HepG2 (cell line): Measurements from ENCODE around the gene LRRC3. TPM values are rescaled to one million over a fixed set of nuclear protein-coding genes. Genes with fewer than 3 reads are reported as not detected.
A peak's percentile ranks its signal among the peaks of the same experiment; 100 is the strongest.

ENCODE experiments used
- AFF4 ChIP-seq: sonication (generic); formaldehyde crosslinking; IDR thresholded peaks from 2 replicates; pipeline ENCODE4 v1.4.0; 2020; ENCODE audit warnings: missing genetic modification reagents
- FOSL2 ChIP-seq: sonication (generic); formaldehyde crosslinking; IDR thresholded peaks from 2 replicates; pipeline ENCODE4 v1.4.0; 2020; ENCODE audit warnings: missing genetic modification reagents
- FOXO1 ChIP-seq: sonication (generic); formaldehyde crosslinking; IDR thresholded peaks from 2 replicates; pipeline ENCODE4 v1.4.0; 2020; ENCODE audit warnings: missing genetic modification reagents
- GRHL1 ChIP-seq: sonication (generic); formaldehyde crosslinking; conservative IDR thresholded peaks from 2 replicates; pipeline ENCODE4 v1.8.0; 2022; ENCODE audit warnings: missing genetic modification reagents
- GZF1 ChIP-seq: sonication (generic); formaldehyde crosslinking; IDR thresholded peaks from 2 replicates; pipeline ENCODE4 v1.5.1; 2020; ENCODE audit warnings: mild to moderate bottlenecking, missing genetic modification reagents
- HBP1 ChIP-seq: IDR thresholded peaks from 2 replicates; pipeline ENCODE4 v1.6.1; 2016; ENCODE audit warnings: low read depth, control low read depth
- HCFC1 ChIP-seq: fragments of 150-350 bp; IDR thresholded peaks from 2 replicates; pipeline ENCODE4 v1.6.1; 2014; ENCODE audit warnings: low read depth, low read length
- POLR2AphosphoS2 ChIP-seq: IDR thresholded peaks from 2 replicates; pipeline ENCODE4 v1.6.1; 2011; ENCODE audit warnings: low read depth, low read length, improper control_type of control experiment
- RAD51 ChIP-seq: fragments of 450-650 bp; IDR thresholded peaks from 2 replicates; pipeline ENCODE4 v1.6.1; 2016; ENCODE audit warnings: borderline replicate concordance
- RARA ChIP-seq: IDR thresholded peaks from 2 replicates; pipeline ENCODE4 v1.6.1; 2016; ENCODE audit warnings: missing genetic modification reagents, missing compliant biosample characterization
- SMYD3 ChIP-seq: sonication (generic); formaldehyde crosslinking; IDR thresholded peaks from 2 replicates; pipeline ENCODE4 v1.8.1; 2023; ENCODE audit warnings: mild to moderate bottlenecking, missing genetic modification reagents
- TOPORS ChIP-seq: sonication (generic); formaldehyde crosslinking; IDR thresholded peaks from 2 replicates; pipeline ENCODE4 v1.8.0; 2023; ENCODE audit warnings: mild to moderate bottlenecking, missing genetic modification reagents
- U2AF1 ChIP-seq: fragments of 200-400 bp; formaldehyde crosslinking; optimal IDR thresholded peaks from 2 replicates; pipeline ENCODE3; 2017; ENCODE audit warnings: mild to moderate bottlenecking, low read depth, low read length
- ZFAT ChIP-seq: sonication (generic); formaldehyde crosslinking; conservative IDR thresholded peaks from 2 replicates; pipeline ENCODE4 v1.8.1; 2023; ENCODE audit warnings: missing genetic modification reagents, inconsistent platforms
- ZFY ChIP-seq: sonication (generic); formaldehyde crosslinking; IDR thresholded peaks from 2 replicates; pipeline ENCODE4 v1.4.0; 2020; ENCODE audit warnings: missing genetic modification reagents
- ZNF431 ChIP-seq: sonication (generic); formaldehyde crosslinking; IDR thresholded peaks from 2 replicates; pipeline ENCODE4 v1.9.0; 2022; ENCODE audit warnings: missing genetic modification reagents, low read depth, mild to moderate bottlenecking, borderline replicate concordance
- ZNF546 ChIP-seq: sonication (generic); formaldehyde crosslinking; conservative IDR thresholded peaks from 2 replicates; pipeline ENCODE4 v1.8.1; 2023; ENCODE audit warnings: mild to moderate bottlenecking, missing genetic modification reagents
- ZNF614 ChIP-seq: IDR thresholded peaks from 2 replicates; pipeline ENCODE4 v1.6.1; 2018; ENCODE audit warnings: missing biosample characterization, missing genetic modification reagents, inconsistent platforms, borderline replicate concordance
- ZNF704 ChIP-seq: sonication (generic); formaldehyde crosslinking; IDR thresholded peaks from 2 replicates; pipeline ENCODE4 v1.8.1; 2023; ENCODE audit warnings: mild to moderate bottlenecking, inconsistent platforms, moderate library complexity, missing genetic modification reagents, borderline replicate concordance
- ZNF747 ChIP-seq: sonication (generic); formaldehyde crosslinking; IDR thresholded peaks from 2 replicates; pipeline ENCODE4 v1.8.1; 2023; ENCODE audit warnings: missing genetic modification reagents, mild to moderate bottlenecking, borderline replicate concordance
- ZNF772 ChIP-seq: sonication (generic); formaldehyde crosslinking; IDR thresholded peaks from 2 replicates; pipeline ENCODE4 v1.5.0; 2020; ENCODE audit warnings: mild to moderate bottlenecking, missing genetic modification reagents
- polyA plus RNA-seq, 8 experiments: library from polyadenylated mRNA; depleted of rRNA in 3 of 8; stranded (reverse) in 7 of 8; unstranded in 1 of 8; fragments of >200 nt; fragmentation: Illumina TruSeq in 4 of 8; extraction: Trizol in 4 of 8; gene quantifications; 2 replicates each; pipeline versions ENCODE4 v1.2.1 to v1.2.3, GENCODE V29; 2011 to 2016; ENCODE audit warnings: low read depth in 4 of 8, missing spikeins in 1 of 8, mixed read lengths in 1 of 8; ENCODE audit not compliant: insufficient read depth in 1 of 8
- total RNA-seq, 5 experiments: library from RNA; depleted of rRNA; stranded (reverse); fragments of >200 nt; fragmentation: Illumina TruSeq; extraction: Trizol; gene quantifications; 2 replicates each; pipeline ENCODE4 v1.2.3, GENCODE V29; 2016; ENCODE audit warnings: low read depth in 1 of 5

The LRRC3 gene
- total and polyA plus RNA-seq, 2 of the 13 experiments (the other 11 are each of a cell fraction or from before 2014, with no cell fraction given) = 4.8 to 16.5 TPM

- TF ChIP-seq AFF4 (CRISPR knock-in tag) (no peak), POLR2AphosphoS2 (no peak), ZNF747 (CRISPR knock-in tag) (no peak), RAD51 (peak; percentile 27; the same call in 1 of the 2 replicates), ZNF431 (0 out of 2 replicates have a peak, but pooled peaks have one; percentile 2), ZNF614 (CRISPR knock-in tag) (peak; percentile 33; the same call in 1 of the 2 replicates), TOPORS (CRISPR knock-in tag) (0 out of 2 replicates have a peak, but pooled peaks have one; percentile 44), GZF1 (CRISPR knock-in tag) (no peak), ZNF546 (CRISPR knock-in tag) (no peak), ZNF704 (CRISPR knock-in tag) (no peak), ZNF772 (CRISPR knock-in tag) (no peak), RARA (CRISPR knock-in tag) (0 out of 2 replicates have a peak, but pooled peaks have one; percentile 2), HCFC1 (no peak), GRHL1 (CRISPR knock-in tag) (no peak), U2AF1 (no peak), HBP1 (CRISPR knock-in tag) (no peak), FOXO1 (CRISPR knock-in tag) (no peak), ZFY (CRISPR knock-in tag) (no peak), SMYD3 (CRISPR knock-in tag) (0 out of 2 replicates have a peak, but pooled peaks have one; percentile 49), ZFAT (CRISPR knock-in tag) (no peak), FOSL2 (CRISPR knock-in tag) (no peak)
Measured at GRCh38 chr21:44497703-44498126, 42.4 kb downstream of the LRRC3 start (continued).
